A549 (cell line): Measurements from ENCODE around the gene BMS1. TPM values are rescaled to one million over a fixed set of nuclear protein-coding genes. Genes with fewer than 3 reads are reported as not detected.
A peak's percentile ranks its signal among the peaks of the same experiment; 100 is the strongest.
"Not testable (repeated sequence)": the region's sequence is repeated elsewhere in the genome, so short reads cannot be mapped to it uniquely, and the experiment has no call there.

Experiments used
- ATAC-seq, 2 experiments: fragments of 200-7000 bp in 1 of 2; fragments of >200 bp in 1 of 2; cut with Nextera tagmentation in 1 of 2; cut with Tn5 transposase in 1 of 2; 3 replicates each; pipeline versions ENCODE4 v1.8.0 to v1.9.1; 2018 to 2020; ENCODE audit warnings: mild to moderate bottlenecking in 1 of 2, moderate library complexity in 1 of 2
- CTCF ChIA-PET: fragments of 300-600 bp; sonication (Branson Sonifier 250); formaldehyde crosslinking; extraction: SDS; loops from one replicate; lab custom pipeline; 2021; ENCODE audit warnings: antibody characterized with exemption, inconsistent platforms; lab: Yijun Ruan, JAX
- POLR2A ChIA-PET: fragments of 350-600 bp; formaldehyde crosslinking; extraction: SDS; loops from one replicate; lab custom pipeline; 2021; ENCODE audit warnings: antibody characterized with exemption, inconsistent platforms; lab: Yijun Ruan, JAX
- DNase-seq, 2 experiments: peaks; one replicate each; pipeline versions ENCODE4 v3.0.0 to v3.0.0-alpha.2; 2011 to 2016; ENCODE audit warnings: low read depth in 1 of 2, low spot score in 1 of 2
- FAIRE-seq: peaks from 2 replicates; lab custom pipeline; 2011; peaks lifted over from hg19 to GRCh38; lab: Jason Lieb, UNC
- H3K27ac ChIP-seq, 2 experiments: fragments of >200 bp; sonication (Bioruptor Twin); formaldehyde crosslinking; 3 replicates each; pipeline ENCODE4 v1.5.1; 2016 to 2017
- H3K4me1 ChIP-seq: fragments of >200 bp; sonication (Bioruptor Twin); formaldehyde crosslinking; 3 replicates; pipeline ENCODE4 v1.6.1; 2016
- H3K4me2 ChIP-seq: fragments of >200 bp; sonication (Bioruptor Twin); formaldehyde crosslinking; 3 replicates; pipeline ENCODE4 v1.6.1; 2016
- H3K4me3 ChIP-seq: fragments of >200 bp; sonication (Bioruptor Twin); formaldehyde crosslinking; 3 replicates; pipeline ENCODE4 v1.5.1; 2016
- H3K9me3 ChIP-seq: fragments of >200 bp; sonication (Bioruptor Twin); formaldehyde crosslinking; 3 replicates; pipeline ENCODE4 v1.6.1; 2016
- CHD2 ChIP-seq: fragments of 150-350 bp; IDR thresholded peaks from 2 replicates; pipeline ENCODE4 v1.6.1; 2014; ENCODE audit warnings: low read length; ENCODE audit not compliant: partially characterized antibody
- FOSB ChIP-seq: fragments of 250-450 bp; sonication (Bioruptor Pico); IDR thresholded peaks from 2 replicates; pipeline ENCODE4 v1.5.0; 2020; ENCODE audit warnings: mild to moderate bottlenecking, moderate library complexity
- GATA3 ChIP-seq: IDR thresholded peaks from 2 replicates; pipeline ENCODE4 v1.6.1; 2012; ENCODE audit warnings: borderline replicate concordance
- HOXB13 ChIP-seq: fragments of 250-450 bp; sonication (Bioruptor Pico); IDR thresholded peaks from 2 replicates; pipeline ENCODE4 v1.5.0; 2020; ENCODE audit warnings: low read depth, mild to moderate bottlenecking, moderate library complexity
- JUN ChIP-seq, 2 experiments: fragments of >200 bp; sonication (Bioruptor Twin); formaldehyde crosslinking; IDR thresholded peaks; 2 replicates in 1 of 2; 3 replicates in 1 of 2; pipeline ENCODE4 v1.6.1; 2016 to 2017
- KDM1A ChIP-seq: fragments of 200-600 bp; sonication (generic); IDR thresholded peaks from 2 replicates; pipeline ENCODE4 v1.6.1; 2016; ENCODE audit warnings: low read depth, mild to moderate bottlenecking
- MAZ ChIP-seq: fragments of 150-350 bp; IDR thresholded peaks from 2 replicates; pipeline ENCODE4 v1.6.1; 2014; ENCODE audit warnings: antibody characterized with exemption, low read depth, low read length, borderline replicate concordance
- NR3C1 ChIP-seq: fragments of >200 bp; sonication (Bioruptor Twin); formaldehyde crosslinking; IDR thresholded peaks from 3 replicates; pipeline ENCODE4 v1.6.1; 2017
- PHF8 ChIP-seq: fragments of 200-600 bp; sonication (generic); IDR thresholded peaks from 2 replicates; pipeline ENCODE4 v1.6.1; 2016; ENCODE audit warnings: low read depth, mild to moderate bottlenecking, antibody characterized with exemption, moderate library complexity, borderline replicate concordance
- POLR2A ChIP-seq: IDR thresholded peaks from 2 replicates; pipeline ENCODE4 v1.6.1; 2012; ENCODE audit warnings: mild to moderate bottlenecking, low read length
- RAD21 ChIP-seq, 2 experiments: fragments of >200 bp in 1 of 2; sonication (Bioruptor Twin) in 1 of 2; formaldehyde crosslinking in 1 of 2; IDR thresholded peaks in 1 of 2; conservative IDR thresholded peaks in 1 of 2; 2 replicates in 1 of 2; 3 replicates in 1 of 2; pipeline ENCODE4 v1.6.1; 2012 to 2018; ENCODE audit warnings: inconsistent platforms in 1 of 2
- RFX5 ChIP-seq: fragments of 450-650 bp; IDR thresholded peaks from 2 replicates; pipeline ENCODE4 v1.7.1; 2014; ENCODE audit warnings: antibody characterized with exemption, mild to moderate bottlenecking, moderate library complexity
- RNF2 ChIP-seq: fragments of 200-600 bp; sonication (generic); IDR thresholded peaks from 2 replicates; pipeline ENCODE4 v1.6.1; 2016; ENCODE audit warnings: low read depth, mild to moderate bottlenecking, antibody characterized with exemption, moderate library complexity, borderline replicate concordance
- TP53 ChIP-seq: fragments of 250-450 bp; sonication (Bioruptor Pico); IDR thresholded peaks from 2 replicates; pipeline ENCODE4 v1.5.0; 2021; ENCODE audit warnings: mild to moderate bottlenecking, moderate library complexity
- WGBS: methylation state at CpG from one replicate; pipeline ENCODE4 v1.1.6; 2017; ENCODE audit errors: missing lambda C conversion rate; 5-methylcytosine and 5-hydroxymethylcytosine counted together
- polyA plus RNA-seq, 4 experiments: library from polyadenylated mRNA; depleted of rRNA in 3 of 4; stranded (reverse); fragments of >200 nt; fragmentation: RNase III in 1 of 4; extraction: RNeasy Plus Mini Kit Qiagen cat#74134 plus additional on column Dnase treatment in 1 of 4; gene quantifications; 2 replicates in 3 of 4; 3 replicates in 1 of 4; pipeline ENCODE4 v1.2.3, GENCODE V29; 2011 to 2017
- TF ChIP-seq, protein P1 (sequence below): IDR thresholded peaks from 2 replicates; pipeline ENCODE4 v1.6.1; 2012; ENCODE audit warnings: low read depth, borderline replicate concordance
- TF ChIP-seq, protein P2 (sequence below): fragments of >200 bp; sonication (Bioruptor Twin); formaldehyde crosslinking; IDR thresholded peaks from 3 replicates; pipeline ENCODE4 v1.5.1; 2016

Gene BMS1
- polyA plus RNA-seq, 2 of the 4 experiments (the other 2 are of a cell fraction): 14.4 to 21.2 TPM

DNA sequence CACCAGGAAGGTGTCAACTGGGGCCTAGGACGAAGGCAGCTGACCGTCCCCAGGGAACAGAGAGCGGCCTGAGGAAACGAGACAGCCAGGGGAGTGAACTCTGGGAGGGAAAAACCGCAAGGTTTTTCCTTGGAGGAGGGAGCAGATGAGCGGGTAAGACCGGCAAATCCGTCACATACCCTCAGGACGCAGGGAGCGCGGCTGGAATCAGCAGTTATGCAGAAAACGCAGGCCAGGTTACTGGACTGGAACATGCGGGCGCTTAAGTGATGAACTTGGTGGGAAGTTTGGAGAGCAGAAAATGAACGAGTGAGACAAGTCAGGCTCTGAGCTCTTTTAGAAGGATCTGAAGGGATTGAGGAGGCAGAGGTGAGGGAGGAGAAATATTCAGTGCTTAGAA, 76.7 kb downstream of the BMS1 start:
- no peak overlapping the region for H3K4me3 ChIP-seq
- no peak overlapping the region for H3K27ac ChIP-seq
- TF ChIP-seq MAZ: no peak
- no peak for TF ChIP-seq TP53 (CRISPR knock-in tag)
- TF ChIP-seq GATA3: no peak
- TF ChIP-seq, protein P1, sequence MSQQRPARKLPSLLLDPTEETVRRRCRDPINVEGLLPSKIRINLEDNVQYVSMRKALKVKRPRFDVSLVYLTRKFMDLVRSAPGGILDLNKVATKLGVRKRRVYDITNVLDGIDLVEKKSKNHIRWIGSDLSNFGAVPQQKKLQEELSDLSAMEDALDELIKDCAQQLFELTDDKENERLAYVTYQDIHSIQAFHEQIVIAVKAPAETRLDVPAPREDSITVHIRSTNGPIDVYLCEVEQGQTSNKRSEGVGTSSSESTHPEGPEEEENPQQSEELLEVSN: no peak
- TF ChIP-seq HOXB13: no peak
- no peak for TF ChIP-seq KDM1A
- H3K4me1 ChIP-seq: no peaks in the 10 kb centered on the region
- no peaks in the 10 kb centered on the region for H3K9me3 ChIP-seq
- FAIRE-seq (no peak), ATAC-seq (no peak), DNase-seq (no peak)
- ChIA-PET CTCF (interaction anchor here (1.8 kb wide), 1 partner anchor 246 kb away, joined by 5 read pairs; no protein-coding TSS in a partner anchor), POLR2A (no interaction called here)
- H3K4me2 ChIP-seq: no peak overlapping the region
- 60% methylated on average over 14 of the region's 15 CpGs for WGBS

DNA sequence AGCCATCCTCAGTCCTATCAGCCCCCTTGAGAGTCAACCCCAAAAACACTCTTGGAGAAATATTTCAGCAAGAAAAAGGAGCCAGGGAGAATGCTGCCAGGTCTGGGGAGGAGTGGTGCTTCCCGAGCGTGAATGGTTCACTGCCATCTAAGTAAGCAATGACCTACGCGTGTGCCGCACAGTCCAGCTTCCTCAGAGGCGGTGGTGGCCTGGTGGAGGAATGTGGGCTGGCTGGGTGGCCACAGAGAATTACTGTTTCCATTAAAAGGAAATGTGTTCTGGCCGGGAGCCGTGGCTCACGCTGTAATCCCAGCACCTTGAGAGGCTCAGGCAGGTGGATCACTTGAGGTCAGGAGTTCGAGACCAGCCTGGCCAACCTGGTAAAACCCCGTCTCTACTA, 77.4 kb downstream of the BMS1 start:
- FAIRE-seq, POLR2A ChIA-PET, H3K4me2 ChIP-seq, H3K9me3 ChIP-seq, H3K4me1 ChIP-seq, H3K27ac ChIP-seq, ATAC-seq, H3K4me3 ChIP-seq, DNase-seq: not testable (repeated sequence)
- WGBS: 27% methylated on average over 11 of the region's 11 CpGs
- CTCF ChIA-PET: interaction anchor here (1.8 kb wide), 1 partner anchor 245 kb away, joined by 5 read pairs; no protein-coding TSS in a partner anchor

DNA sequence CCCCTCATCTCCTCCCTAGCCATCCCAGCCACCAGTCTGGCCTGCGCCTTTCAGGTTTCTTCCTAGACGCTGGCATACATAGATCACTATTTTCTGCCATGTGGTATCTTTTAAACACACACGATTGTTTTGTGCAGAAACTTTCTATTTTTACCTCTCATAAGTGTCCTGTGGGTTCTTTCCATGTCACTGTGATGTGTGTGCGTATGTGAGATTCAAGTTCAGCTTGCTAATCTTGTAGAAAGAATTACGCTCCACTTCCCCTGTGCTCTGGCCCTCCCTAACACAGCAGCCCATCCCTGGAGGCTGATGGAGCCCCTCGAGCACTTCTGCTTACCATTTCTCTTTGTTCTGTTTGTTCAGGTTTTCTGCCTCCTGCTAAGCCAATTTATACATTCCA, 80.2 kb downstream of the BMS1 start:
- H3K4me1 ChIP-seq, ATAC-seq, H3K4me2 ChIP-seq, H3K27ac ChIP-seq, FAIRE-seq, H3K9me3 ChIP-seq, H3K4me3 ChIP-seq, POLR2A ChIA-PET, DNase-seq: not testable (repeated sequence)
- CTCF ChIA-PET: interaction anchor here (0.9 to 6.1 kb wide), 2 partner anchors 10 to 243 kb away, joined by 3 to 38 read pairs; no protein-coding TSS in a partner anchor
- WGBS: 60% methylated on average over 6 of the region's 6 CpGs

DNA sequence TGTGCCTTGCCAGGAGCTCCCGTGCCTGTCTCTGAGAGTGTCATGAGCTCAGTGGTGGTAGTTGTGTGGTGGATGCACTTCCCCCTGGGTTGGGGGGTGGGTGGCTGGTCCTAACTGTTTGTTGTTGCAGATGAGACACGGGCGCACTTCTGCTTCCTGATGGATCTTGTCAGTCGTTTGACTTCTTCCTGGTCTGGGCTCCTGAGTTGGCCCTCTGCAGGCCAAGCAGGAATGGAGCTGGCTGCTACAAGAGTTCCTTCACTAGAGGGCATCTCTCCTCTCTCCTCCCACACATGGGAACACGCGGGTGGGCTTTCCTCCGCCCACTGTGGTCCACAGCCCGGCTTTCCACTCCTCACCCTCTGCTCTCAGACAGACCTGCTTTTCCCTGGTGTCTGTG, 82.0 kb downstream of the BMS1 start:
- FAIRE-seq: no peak
- no peak overlapping the region for H3K4me3 ChIP-seq
- peak in 1 of 2 experiments; percentile 54 for DNase-seq
- no peak for ATAC-seq
- H3K4me2 ChIP-seq: peak overlapping the region; percentile 51
- H3K27ac ChIP-seq: no peak overlapping the region
- WGBS: 10% methylated on average over 6 of the region's 8 CpGs
- TF ChIP-seq CHD2: no peak
- no peak for TF ChIP-seq RNF2
- no peak for TF ChIP-seq JUN (IDR thresholded peaks at IDR 0.05)
- no peak for TF ChIP-seq HOXB13
- TF ChIP-seq FOSB (CRISPR knock-in tag): no peak
- TF ChIP-seq, protein P2, sequence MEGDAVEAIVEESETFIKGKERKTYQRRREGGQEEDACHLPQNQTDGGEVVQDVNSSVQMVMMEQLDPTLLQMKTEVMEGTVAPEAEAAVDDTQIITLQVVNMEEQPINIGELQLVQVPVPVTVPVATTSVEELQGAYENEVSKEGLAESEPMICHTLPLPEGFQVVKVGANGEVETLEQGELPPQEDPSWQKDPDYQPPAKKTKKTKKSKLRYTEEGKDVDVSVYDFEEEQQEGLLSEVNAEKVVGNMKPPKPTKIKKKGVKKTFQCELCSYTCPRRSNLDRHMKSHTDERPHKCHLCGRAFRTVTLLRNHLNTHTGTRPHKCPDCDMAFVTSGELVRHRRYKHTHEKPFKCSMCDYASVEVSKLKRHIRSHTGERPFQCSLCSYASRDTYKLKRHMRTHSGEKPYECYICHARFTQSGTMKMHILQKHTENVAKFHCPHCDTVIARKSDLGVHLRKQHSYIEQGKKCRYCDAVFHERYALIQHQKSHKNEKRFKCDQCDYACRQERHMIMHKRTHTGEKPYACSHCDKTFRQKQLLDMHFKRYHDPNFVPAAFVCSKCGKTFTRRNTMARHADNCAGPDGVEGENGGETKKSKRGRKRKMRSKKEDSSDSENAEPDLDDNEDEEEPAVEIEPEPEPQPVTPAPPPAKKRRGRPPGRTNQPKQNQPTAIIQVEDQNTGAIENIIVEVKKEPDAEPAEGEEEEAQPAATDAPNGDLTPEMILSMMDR: peak; percentile 24; the same call in 2 of the 3 replicates
- no peak for TF ChIP-seq KDM1A
- TF ChIP-seq NR3C1: no peak
- TF ChIP-seq RFX5: no peak
- no peak for TF ChIP-seq GATA3
- no peak for TF ChIP-seq POLR2A
- no peak for TF ChIP-seq PHF8
- TF ChIP-seq RAD21 (conservative IDR thresholded peaks at IDR 0.05 in 1 of 2, IDR thresholded peaks at IDR 0.05 in 1 of 2): 0 out of 5 replicates have a peak, but pooled peaks of 1 of the 2 experiments have one; percentile 2
- no peaks in the 10 kb centered on the region for H3K4me1 ChIP-seq
- ChIA-PET CTCF (interaction anchor here (1.4 to 6.1 kb wide), 4 partner anchors 111 to 241 kb away, joined by 6 to 38 read pairs (median 15); no protein-coding TSS in a partner anchor), POLR2A (no interaction called here)
- H3K9me3 ChIP-seq: no peaks in the 10 kb centered on the region
